ENCODE data around the gene FLRT2.

The FLRT2 gene

DNA sequence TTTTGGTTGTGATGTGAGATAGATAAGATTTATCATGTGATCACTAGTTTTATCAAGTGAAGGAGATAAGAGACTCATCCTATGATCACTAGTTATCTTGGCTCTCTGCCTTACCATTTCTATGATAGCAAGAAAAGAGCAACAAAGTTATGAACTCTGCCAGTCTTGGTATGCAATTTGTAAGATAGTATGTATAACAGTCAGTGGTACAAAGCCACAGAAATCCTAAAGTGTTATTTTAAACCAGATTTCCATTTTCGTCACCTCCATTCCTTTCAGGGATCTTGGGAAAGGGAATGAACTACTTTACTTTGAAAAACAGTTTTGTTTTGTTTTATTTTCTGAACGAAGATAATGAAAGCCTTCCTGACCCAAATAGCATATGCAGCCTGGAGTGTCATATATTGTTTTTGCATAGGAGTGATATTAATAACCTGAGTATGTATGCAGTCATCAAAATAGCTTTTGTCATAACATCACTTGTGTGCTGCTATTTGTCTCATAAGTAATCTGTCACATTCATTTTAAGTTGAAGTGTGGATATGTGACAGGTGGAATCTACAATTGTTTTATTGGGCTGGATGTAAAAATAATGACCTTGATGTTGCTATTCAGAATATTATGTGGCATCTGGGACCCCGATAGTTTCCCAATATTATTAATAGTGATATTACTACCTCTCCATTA lies 35.0 kb downstream of the FLRT2 start:
- no peak for DNase-seq (ENCODE audit: low spot score)

- DNase-seq (ENCODE audit: low spot score): peak; percentile 75
Measured at GRCh38 chr14:85565862-85566296, 35.9 kb downstream of the FLRT2 start.

- DNase-seq (ENCODE audit: low spot score): peak; percentile 72
Measured at GRCh38 chr14:85566603-85567002, 36.7 kb downstream of the FLRT2 start.

GRCh38 chr14:85572011-85572410 lies 42.1 kb downstream of the FLRT2 start:
- DNase-seq (ENCODE audit: low spot score): no peak

GRCh38 chr14:85572845-85573244 lies 42.9 kb downstream of the FLRT2 start:
- DNase-seq (ENCODE audit: low spot score): peak; percentile 87

DNA sequence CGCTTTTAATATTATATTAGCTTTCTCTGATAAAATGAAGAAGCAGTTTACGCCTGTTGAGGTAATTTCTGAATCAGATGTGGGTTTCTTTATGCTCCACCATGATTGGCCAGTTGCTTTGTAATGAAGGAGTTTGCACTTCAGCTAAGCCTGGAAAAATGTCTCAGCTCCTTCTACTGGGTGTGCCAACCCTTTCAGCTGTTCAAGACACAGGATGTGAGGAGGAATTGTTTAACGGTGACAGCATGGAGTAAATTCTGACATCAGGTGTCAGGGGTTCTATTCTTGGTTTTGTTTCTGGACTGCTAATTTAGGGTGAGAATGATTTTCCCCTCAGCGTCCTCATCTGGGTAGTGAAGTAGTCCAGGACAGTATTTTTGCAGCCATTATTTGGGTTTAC lies 43.5 kb downstream of the FLRT2 start:
- peak; percentile 60 for DNase-seq (ENCODE audit: low spot score)

DNA sequence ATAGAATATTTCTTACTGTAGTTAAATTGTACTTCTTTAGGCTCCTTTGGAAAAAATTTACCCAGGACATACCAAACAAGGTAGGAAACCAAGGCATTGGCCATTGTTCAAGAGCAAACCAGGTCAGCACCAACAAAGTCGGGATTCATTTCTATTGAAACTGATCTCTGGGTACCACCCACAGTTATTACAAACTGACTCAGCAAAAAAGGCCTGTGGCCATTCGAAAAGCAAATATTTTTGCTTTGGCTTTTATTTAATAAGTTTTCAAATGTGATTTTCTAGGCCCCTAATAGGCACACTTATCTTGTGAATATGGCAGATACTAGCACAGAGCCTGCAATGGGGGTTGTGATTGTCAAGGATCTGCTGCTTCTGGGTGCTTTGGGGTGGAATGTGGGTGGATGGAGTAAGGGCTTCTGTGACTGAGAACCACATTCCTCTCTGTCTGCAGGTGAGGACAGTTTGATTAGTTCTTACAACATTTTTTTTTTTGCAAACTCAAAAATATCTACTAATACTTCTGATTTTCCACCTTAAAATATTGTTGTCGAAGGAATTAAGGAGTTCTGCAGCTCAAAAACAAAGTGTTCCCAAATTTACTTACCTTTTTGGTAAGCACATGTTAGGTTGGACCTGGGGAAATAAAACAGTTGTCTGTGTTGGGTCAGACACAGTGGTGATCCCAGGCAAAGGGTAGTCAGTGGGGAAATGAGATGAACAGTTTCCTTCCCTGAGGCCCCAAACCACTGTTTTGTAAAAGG lies 45.1 kb downstream of the FLRT2 start:
- no peak for DNase-seq (ENCODE audit: low spot score)

- DNase-seq (ENCODE audit: low spot score): no peak
Measured at GRCh38 chr14:85575617-85575898, 45.6 kb downstream of the FLRT2 start.

GRCh38 chr14:85576218-85576617 lies 46.3 kb downstream of the FLRT2 start:
- DNase-seq (ENCODE audit: low spot score): no peak

GRCh38 chr14:85576848-85577542 lies 47.1 kb downstream of the FLRT2 start:
- no peak for DNase-seq (ENCODE audit: low spot score)

GRCh38 chr14:85577543-85578114 lies 47.7 kb downstream of the FLRT2 start:
- no peak for DNase-seq (ENCODE audit: low spot score)

- DNase-seq (ENCODE audit: low spot score): no peak
Measured at GRCh38 chr14:85578357-85578756, 48.4 kb downstream of the FLRT2 start.

- no peak for DNase-seq (ENCODE audit: low spot score)
Measured at GRCh38 chr14:85578930-85579329, 49.0 kb downstream of the FLRT2 start.

DNA sequence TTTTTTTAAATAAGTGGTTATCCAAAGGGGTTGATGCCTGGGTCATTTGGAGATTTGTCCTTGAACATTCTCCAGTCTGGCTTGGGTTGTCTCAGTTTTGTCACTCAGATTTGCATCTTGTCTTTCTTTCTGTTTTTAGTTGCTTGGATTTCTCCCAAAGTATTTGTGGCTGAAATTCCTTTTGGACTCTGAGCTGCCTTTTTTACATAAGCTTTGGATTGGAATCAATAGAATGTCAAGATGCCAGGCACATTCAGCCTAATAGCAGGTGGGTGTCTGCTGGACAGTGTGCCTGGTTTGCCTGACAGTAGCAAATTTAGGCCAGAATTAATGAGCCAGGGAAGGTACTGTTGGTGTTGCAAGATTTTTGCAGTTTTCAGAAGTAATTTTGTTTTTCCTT lies 50.0 kb downstream of the FLRT2 start:
- DNase-seq (ENCODE audit: low spot score): no peak

DNA sequence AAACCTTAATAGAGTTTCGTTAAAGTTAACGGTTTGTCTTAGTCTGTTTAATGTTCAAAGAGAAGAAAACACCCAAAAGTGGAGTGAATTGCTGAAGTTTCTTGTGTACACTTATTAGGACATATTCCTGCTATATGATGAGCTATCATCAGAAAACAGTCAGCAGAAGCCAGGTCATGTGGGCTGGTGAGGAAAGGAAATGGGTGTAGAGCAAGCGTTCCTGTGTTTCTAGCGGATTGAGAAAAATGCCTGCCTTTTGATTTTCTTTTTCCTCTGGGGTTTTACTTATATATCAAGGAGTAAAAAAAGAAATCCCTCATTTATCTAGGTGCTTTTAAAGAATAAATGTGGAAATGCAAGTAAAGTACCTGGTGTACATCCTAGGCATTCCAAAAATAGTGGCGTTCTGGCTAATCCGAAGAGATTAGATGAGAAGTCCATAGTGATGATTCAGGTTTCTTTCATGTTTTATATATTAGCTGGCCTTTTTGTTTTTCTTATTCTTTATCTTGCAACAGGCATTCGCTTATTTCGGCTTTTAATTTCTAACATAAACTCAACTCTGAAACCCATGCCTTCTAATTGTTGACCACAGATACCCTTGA lies 50.7 kb downstream of the FLRT2 start:
- no peak for DNase-seq (ENCODE audit: low spot score)

- DNase-seq (ENCODE audit: low spot score): no peak
Measured at GRCh38 chr14:85581691-85582090, 51.7 kb downstream of the FLRT2 start.

GRCh38 chr14:85583380-85583779 lies 53.4 kb downstream of the FLRT2 start:
- DNase-seq (ENCODE audit: low spot score): no peak

- DNase-seq (ENCODE audit: low spot score): no peak
Measured at GRCh38 chr14:85584481-85584880, 54.5 kb downstream of the FLRT2 start.

GRCh38 chr14:85587151-85587711 lies 57.3 kb downstream of the FLRT2 start:
- DNase-seq (ENCODE audit: low spot score): peak; percentile 78

GRCh38 chr14:85590784-85591183 lies 60.8 kb downstream of the FLRT2 start:
- DNase-seq (ENCODE audit: low spot score): peak; percentile 73

DNA sequence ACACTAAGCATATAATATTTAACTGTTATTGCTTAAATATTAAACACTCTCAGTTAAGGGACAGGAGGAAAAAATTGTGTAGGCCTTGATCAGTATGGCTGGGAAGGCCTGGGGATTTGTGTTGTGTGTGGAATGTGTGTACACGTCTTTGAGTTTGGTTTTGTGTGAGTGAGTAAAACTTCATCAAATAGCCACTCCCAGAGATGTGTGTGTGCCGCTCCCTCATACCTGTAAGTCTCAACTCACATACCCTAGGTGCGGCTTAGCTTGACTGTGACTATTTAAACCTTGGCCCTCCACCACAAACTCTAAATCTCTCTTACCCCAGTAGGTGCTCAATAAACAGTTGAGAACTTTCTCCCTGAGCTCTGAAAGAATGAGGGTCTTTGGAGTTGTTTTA lies 64.3 kb downstream of the FLRT2 start:
- peak; percentile 56 for DNase-seq (ENCODE audit: low spot score)

GRCh38 chr14:85595981-85596380 lies 66.0 kb downstream of the FLRT2 start:
- DNase-seq (ENCODE audit: low spot score): no peak
